Stimulated activated CD8-positive, alpha-beta memory T cell treated with anti-CD3 and anti-CD28 coated beads, Interleukin-12 subunit alpha, Interleukin-12 subunit beta, amount 100 ng/mL, for 24 hours (primary cell): ENCODE measurements around the gene CASP9.

Experiments used
- DNase-seq: peaks from one replicate; pipeline ENCODE4 v3.0.0-alpha.2; 2020; ENCODE audit errors: extremely low read depth

The CASP9 gene

GRCh38 chr1:15445390-15446122 is 78.5 kb downstream of the CASP9 start:
- DNase-seq = no peak

GRCh38 chr1:15444468-15445389 is 79.3 kb downstream of the CASP9 start:
- no peak for DNase-seq

GRCh38 chr1:15443281-15443680 is 80.7 kb downstream of the CASP9 start:
- no peak for DNase-seq

GRCh38 chr1:15442759-15443158 is 81.3 kb downstream of the CASP9 start:
- DNase-seq = no peak

DNA sequence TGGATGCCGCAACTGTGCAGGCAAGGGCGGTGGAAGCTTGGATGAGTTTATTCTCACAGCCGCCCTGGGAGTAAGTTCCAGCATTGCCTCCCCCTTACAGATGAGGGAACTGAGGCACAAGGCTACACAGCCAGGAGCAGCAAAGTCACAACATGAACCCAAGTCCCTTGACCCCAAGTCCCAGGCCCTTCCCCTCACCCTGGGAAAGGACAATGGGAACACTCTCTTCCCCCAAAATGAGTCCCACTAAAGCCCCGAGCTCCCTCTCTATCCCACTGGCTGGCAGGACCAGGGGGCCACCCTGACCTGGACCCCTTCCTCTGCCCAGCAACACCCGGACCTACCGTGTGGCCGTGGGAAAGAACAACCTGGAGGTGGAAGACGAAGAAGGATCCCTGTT is 81.9 kb downstream of the CASP9 start:
- no peak for DNase-seq
